ENCODE results near the gene SIRPA. TPM values are rescaled to one million over a fixed set of nuclear protein-coding genes. Genes with fewer than 3 reads are reported as not detected.

SIRPA gene
- total RNA-seq, 1 experiment from 2014 or later = 8.9 TPM

- H3K27me3 Mint-ChIP-seq (ENCODE audit: low read depth) = no peaks in the 10 kb centered on the region
- no peaks in the 10 kb centered on the region for H3K36me3 Mint-ChIP-seq
- DNase-seq (ENCODE audit: low spot score) (no peak), ATAC-seq (no peak)
- H3K4me1 Mint-ChIP-seq = peaks cover 25% of the 10 kb centered on the region
- CTCF ChIA-PET = interaction anchor here (0.9 to 1.0 kb wide), 2 partner anchors 11 to 15 kb away, joined by 3 to 4 read pairs; no protein-coding TSS in a partner anchor
- no peak overlapping the region for H3K4me3 Mint-ChIP-seq
- POLR2A ChIA-PET = no interaction called here
- no peaks in the 10 kb centered on the region for H3K9me3 Mint-ChIP-seq
- TF ChIP-seq NFYB (CRISPR knock-in tag; conservative IDR thresholded peaks at IDR 0.05; ENCODE audit: low read depth) (no peak), IRF1 (CRISPR knock-in tag; IDR thresholded peaks at IDR 0.05) (no peak), ETV6 (CRISPR knock-in tag; IDR thresholded peaks at IDR 0.05) (no peak), ZNF263 (CRISPR knock-in tag; IDR thresholded peaks at IDR 0.05; ENCODE audit: low read depth) (no peak), CDX4 (CRISPR knock-in tag; IDR thresholded peaks at IDR 0.05; ENCODE audit: borderline replicate concordance) (no peak), ATF6 (CRISPR knock-in tag; IDR thresholded peaks at IDR 0.05) (no peak), GABPB1 (CRISPR knock-in tag; IDR thresholded peaks at IDR 0.05) (no peak), KAT7 (CRISPR knock-in tag; IDR thresholded peaks at IDR 0.05; ENCODE audit: borderline replicate concordance) (no peak), NR2C2 (CRISPR knock-in tag; IDR thresholded peaks at IDR 0.05) (no peak), ATF3 (CRISPR knock-in tag; conservative IDR thresholded peaks at IDR 0.05) (no peak), SMAD4 (CRISPR knock-in tag; IDR thresholded peaks at IDR 0.05) (no peak), EMX1 (CRISPR knock-in tag; IDR thresholded peaks at IDR 0.05) (no peak), USF2 (CRISPR knock-in tag; IDR thresholded peaks at IDR 0.05) (no peak), CBFB (CRISPR knock-in tag; IDR thresholded peaks at IDR 0.05; ENCODE audit: low read depth) (no peak), CREB1 (CRISPR knock-in tag; IDR thresholded peaks at IDR 0.05) (no peak), AFF4 (CRISPR knock-in tag; IDR thresholded peaks at IDR 0.05; ENCODE audit: borderline replicate concordance) (no peak), NFATC4 (CRISPR knock-in tag; IDR thresholded peaks at IDR 0.05) (no peak), ATF2 (CRISPR knock-in tag; IDR thresholded peaks at IDR 0.05; ENCODE audit: borderline replicate concordance, low read depth) (no peak)
- H3K27ac Mint-ChIP-seq = no peak overlapping the region
These were observed 36.6 kb downstream of the SIRPA start for GRCh38 chr20:1931830-1932229.
